Activated CD8-positive, alpha-beta T cell treated with anti-CD3 and anti-CD28 coated beads, Interleukin-2, amount 10 ng/mL, durations not matched to agents 7 days and 5 days (primary cell): ENCODE results near the gene CACNA2D3. TPM values are rescaled to one million over a fixed set of nuclear protein-coding genes. Genes with fewer than 3 reads are reported as not detected.

Source experiments
- ATAC-seq: fragments of 150-1000 bp; cut with Tn5 transposase; one replicate; pipeline ENCODE4 v1.10.0; 2021; ENCODE audit warnings: moderate library complexity
- CTCF ChIA-PET: fragments of 350-600 bp; sonication (Branson Sonifier 250); formaldehyde crosslinking; loops from one replicate; lab custom pipeline; 2021; ENCODE audit warnings: antibody characterized with exemption; lab: Charles Lee
- POLR2A ChIA-PET: fragments of 350-600 bp; sonication (Branson Sonifier 250); formaldehyde crosslinking; loops from one replicate; lab custom pipeline; 2021; ENCODE audit warnings: antibody characterized with exemption; lab: Charles Lee
- DNase-seq: peaks from one replicate; pipeline ENCODE4 v3.0.0-alpha.2; 2020
- H3K27ac Mint-ChIP-seq: one replicate; pipeline ENCODE4 v1.8.0; 2021; ENCODE audit warnings: mild to moderate bottlenecking, mixed read lengths
- H3K27me3 Mint-ChIP-seq: one replicate; pipeline ENCODE4 v1.8.0; 2021; ENCODE audit warnings: low read depth, mixed read lengths
- H3K36me3 Mint-ChIP-seq: one replicate; pipeline ENCODE4 v1.8.0; 2021; ENCODE audit warnings: low read depth, mixed read lengths
- H3K4me1 Mint-ChIP-seq: one replicate; pipeline ENCODE4 v1.8.0; 2021; ENCODE audit warnings: low read depth, mixed read lengths
- H3K4me3 Mint-ChIP-seq: one replicate; pipeline ENCODE4 v1.8.0; 2021; ENCODE audit warnings: mild to moderate bottlenecking, mixed read lengths
- H3K9me3 Mint-ChIP-seq: one replicate; pipeline ENCODE4 v1.8.0; 2022; ENCODE audit warnings: mixed read lengths; ENCODE audit not compliant: insufficient read depth
- total RNA-seq, 2 experiments: library from RNA; stranded (reverse); gene quantifications; one replicate each; pipeline ENCODE4 v1.2.3, GENCODE V29; 2021

The CACNA2D3 gene
- total RNA-seq, 2 experiments from 2014 or later: not detected

DNA sequence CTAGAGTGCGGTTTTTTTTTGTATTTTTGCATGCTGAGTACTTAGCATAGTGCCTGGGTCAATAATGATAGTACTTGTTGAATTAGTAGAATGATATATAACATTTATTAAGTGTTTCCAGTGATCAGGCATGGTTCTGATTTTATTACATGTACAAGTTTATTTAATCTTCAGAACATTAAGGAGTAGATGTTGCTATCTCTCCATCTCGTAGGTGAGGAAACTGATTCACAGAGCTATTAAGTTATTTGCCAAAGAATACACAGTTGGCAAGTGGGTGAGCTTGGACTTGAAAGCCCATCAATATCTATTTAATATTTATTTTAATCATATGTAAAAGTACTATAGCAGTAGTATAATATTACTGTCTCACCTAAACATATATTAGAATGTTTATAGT, 219.5 kb downstream of the CACNA2D3 start:
- Mint-ChIP-seq H3K4me1 (no peaks in the 10 kb centered on the region), H3K27me3 (peaks cover 4% of the 10 kb centered on the region), H3K27ac (no peak overlapping the region), H3K4me3 (no peak overlapping the region), H3K36me3 (no peaks in the 10 kb centered on the region), H3K9me3 (no peaks in the 10 kb centered on the region)
- ATAC-seq (no peak), DNase-seq (no peak)
- ChIA-PET POLR2A (no interaction called here), CTCF (no interaction called here)

- H3K27ac Mint-ChIP-seq: no peak overlapping the region
- H3K4me1 Mint-ChIP-seq: no peaks in the 10 kb centered on the region
- ATAC-seq (no peak), DNase-seq (no peak)
- no peaks in the 10 kb centered on the region for H3K36me3 Mint-ChIP-seq
- CTCF ChIA-PET: no interaction called here
- no peaks in the 10 kb centered on the region for H3K9me3 Mint-ChIP-seq
- peaks cover 4% of the 10 kb centered on the region for H3K27me3 Mint-ChIP-seq
- POLR2A ChIA-PET: no interaction called here
- no peak overlapping the region for H3K4me3 Mint-ChIP-seq
These were observed 220.3 kb downstream of the CACNA2D3 start for GRCh38 chr3:54342676-54343075.

DNA sequence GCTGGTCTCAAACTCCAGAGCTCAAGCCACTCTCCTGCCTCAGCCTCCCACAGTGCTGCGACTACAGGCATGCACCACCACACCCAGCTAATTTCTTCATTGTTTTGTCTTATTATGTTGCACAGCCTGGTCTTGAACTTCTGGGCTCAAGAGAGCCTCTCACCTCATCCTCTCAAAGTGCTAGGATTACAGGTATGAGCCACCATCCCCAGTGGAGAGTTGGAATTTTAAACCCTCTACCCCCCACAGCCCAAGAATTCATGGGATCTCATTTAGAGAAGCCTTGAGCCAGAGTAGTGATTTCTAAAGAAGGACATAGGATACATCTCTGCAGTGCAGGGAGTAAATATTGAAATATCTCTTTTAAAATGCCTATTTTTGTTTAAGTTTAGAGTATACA, 221.1 kb downstream of the CACNA2D3 start:
- no peak for DNase-seq
- no peaks in the 10 kb centered on the region for H3K36me3 Mint-ChIP-seq
- ATAC-seq: no peak
- no peak overlapping the region for H3K27ac Mint-ChIP-seq
- ChIA-PET CTCF (no interaction called here), POLR2A (no interaction called here)
- H3K4me3 Mint-ChIP-seq: no peak overlapping the region
- H3K4me1 Mint-ChIP-seq: no peaks in the 10 kb centered on the region
- peaks cover 4% of the 10 kb centered on the region for H3K27me3 Mint-ChIP-seq
- H3K9me3 Mint-ChIP-seq: no peaks in the 10 kb centered on the region

GRCh38 chr3:54344601-54345231, 222.4 kb downstream of the CACNA2D3 start:
- Mint-ChIP-seq H3K4me1 (no peaks in the 10 kb centered on the region), H3K27ac (no peak overlapping the region), H3K4me3 (no peak overlapping the region), H3K36me3 (no peaks in the 10 kb centered on the region), H3K9me3 (no peaks in the 10 kb centered on the region), H3K27me3 (peaks cover 4% of the 10 kb centered on the region)
- ATAC-seq (no peak), DNase-seq (no peak)
- ChIA-PET CTCF (no interaction called here), POLR2A (no interaction called here)

DNA sequence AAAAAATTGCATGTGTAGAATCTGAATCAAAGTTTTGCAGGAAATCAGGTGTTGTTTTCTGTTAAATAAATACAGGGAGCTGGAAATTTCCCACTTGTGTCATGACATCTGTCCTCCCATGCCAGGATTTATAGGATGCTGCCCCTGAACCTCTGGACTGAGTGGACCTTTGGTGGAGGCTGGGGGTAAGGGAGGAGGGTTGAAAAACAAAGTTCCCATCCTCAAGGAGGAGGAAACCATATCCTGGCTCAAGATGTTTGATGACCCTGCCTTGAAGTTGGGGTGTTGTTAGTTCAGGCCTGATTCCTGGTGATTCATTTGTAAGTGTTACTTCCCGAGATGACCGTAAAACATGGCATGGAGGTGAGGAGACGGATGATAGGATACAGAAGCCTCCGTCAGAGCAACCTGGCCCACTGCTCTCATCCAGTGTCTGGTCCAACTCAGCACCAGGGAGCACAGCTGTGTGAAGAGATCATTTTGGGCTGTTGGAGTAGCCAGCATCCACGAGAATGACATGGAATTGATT, 223.6 kb downstream of the CACNA2D3 start:
- Mint-ChIP-seq H3K36me3 (no peaks in the 10 kb centered on the region), H3K9me3 (no peaks in the 10 kb centered on the region), H3K27ac (no peak overlapping the region), H3K27me3 (peaks cover 4% of the 10 kb centered on the region), H3K4me1 (no peaks in the 10 kb centered on the region), H3K4me3 (no peak overlapping the region)
- CTCF ChIA-PET: no interaction called here
- DNase-seq (no peak), ATAC-seq (no peak)
- POLR2A ChIA-PET: no interaction called here

DNA sequence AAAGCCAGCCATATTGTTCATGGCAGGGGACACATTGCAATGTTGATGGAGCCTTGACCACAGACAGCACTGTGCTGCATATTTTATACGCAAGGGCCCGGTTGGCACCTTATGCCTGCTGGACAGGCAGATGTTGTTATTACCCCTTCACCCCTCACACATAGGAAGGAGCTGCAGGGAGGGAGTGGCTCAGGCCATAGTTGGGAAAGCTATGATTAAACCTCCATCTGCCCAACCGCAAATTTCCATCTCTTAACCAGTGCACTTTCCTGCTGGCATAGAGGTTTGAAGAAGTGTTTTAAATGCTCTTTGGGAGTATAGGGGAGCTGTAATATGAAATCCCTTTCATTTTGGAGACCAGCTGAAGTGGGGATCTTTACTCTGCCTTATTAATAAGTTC, 224.7 kb downstream of the CACNA2D3 start:
- no peaks in the 10 kb centered on the region for H3K4me1 Mint-ChIP-seq
- no peaks in the 10 kb centered on the region for H3K36me3 Mint-ChIP-seq
- no peak overlapping the region for H3K4me3 Mint-ChIP-seq
- no peak overlapping the region for H3K27ac Mint-ChIP-seq
- no peaks in the 10 kb centered on the region for H3K9me3 Mint-ChIP-seq
- ATAC-seq: no peak
- POLR2A ChIA-PET: no interaction called here
- peaks cover 4% of the 10 kb centered on the region for H3K27me3 Mint-ChIP-seq
- CTCF ChIA-PET: no interaction called here
- DNase-seq: no peak

GRCh38 chr3:54347933-54348332, 225.6 kb downstream of the CACNA2D3 start:
- POLR2A ChIA-PET: no interaction called here
- CTCF ChIA-PET: no interaction called here
- Mint-ChIP-seq H3K36me3 (no peaks in the 10 kb centered on the region), H3K4me3 (no peak overlapping the region), H3K9me3 (no peaks in the 10 kb centered on the region), H3K27me3 (no peaks in the 10 kb centered on the region), H3K4me1 (no peaks in the 10 kb centered on the region), H3K27ac (no peak overlapping the region)
- no peak for ATAC-seq
- DNase-seq: no peak

DNA sequence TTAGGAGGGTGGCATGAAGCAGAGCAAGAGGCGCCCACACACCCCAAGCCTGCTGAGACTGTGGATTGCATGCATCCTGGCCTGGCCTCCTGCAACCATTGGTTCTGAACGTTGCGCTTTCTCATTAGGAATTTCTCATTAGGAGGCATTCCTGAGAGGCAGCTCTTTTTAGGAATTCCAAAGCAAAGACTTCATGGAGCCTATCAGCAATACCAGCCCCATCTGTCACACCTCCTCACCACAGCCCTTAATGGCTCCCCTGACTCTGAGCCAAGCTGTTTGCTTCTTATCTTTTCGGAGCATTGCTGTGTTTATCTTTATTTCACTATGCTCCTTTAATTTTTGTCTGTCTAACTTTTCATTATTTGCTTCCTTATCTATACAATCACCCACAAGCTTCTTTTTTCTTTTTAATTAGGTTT, 226.9 kb downstream of the CACNA2D3 start:
- DNase-seq: no peak
- Mint-ChIP-seq H3K27ac (no peak overlapping the region), H3K36me3 (no peaks in the 10 kb centered on the region), H3K27me3 (no peaks in the 10 kb centered on the region), H3K9me3 (no peaks in the 10 kb centered on the region), H3K4me1 (no peaks in the 10 kb centered on the region), H3K4me3 (no peak overlapping the region)
- ATAC-seq: no peak
- CTCF ChIA-PET: no interaction called here
- POLR2A ChIA-PET: no interaction called here

GRCh38 chr3:54349691-54350090, 227.3 kb downstream of the CACNA2D3 start:
- ChIA-PET POLR2A (no interaction called here), CTCF (no interaction called here)
- Mint-ChIP-seq H3K4me1 (no peaks in the 10 kb centered on the region), H3K36me3 (no peaks in the 10 kb centered on the region), H3K9me3 (no peaks in the 10 kb centered on the region), H3K27ac (no peak overlapping the region), H3K4me3 (no peak overlapping the region), H3K27me3 (no peaks in the 10 kb centered on the region)
- ATAC-seq (no peak), DNase-seq (no peak)

GRCh38 chr3:54353546-54353945, 231.2 kb downstream of the CACNA2D3 start:
- no peak for ATAC-seq
- Mint-ChIP-seq H3K27me3 (no peaks in the 10 kb centered on the region), H3K4me3 (no peak overlapping the region), H3K27ac (no peak overlapping the region), H3K4me1 (no peaks in the 10 kb centered on the region), H3K36me3 (no peaks in the 10 kb centered on the region), H3K9me3 (no peaks in the 10 kb centered on the region)
- CTCF ChIA-PET: no interaction called here
- POLR2A ChIA-PET: no interaction called here
- DNase-seq: no peak

GRCh38 chr3:54353946-54354345, 231.6 kb downstream of the CACNA2D3 start:
- H3K27me3 Mint-ChIP-seq: no peaks in the 10 kb centered on the region
- DNase-seq: no peak
- H3K36me3 Mint-ChIP-seq: no peaks in the 10 kb centered on the region
- ChIA-PET CTCF (no interaction called here), POLR2A (no interaction called here)
- no peak overlapping the region for H3K27ac Mint-ChIP-seq
- no peak for ATAC-seq
- no peaks in the 10 kb centered on the region for H3K4me1 Mint-ChIP-seq
- no peak overlapping the region for H3K4me3 Mint-ChIP-seq
- H3K9me3 Mint-ChIP-seq: no peaks in the 10 kb centered on the region

- ChIA-PET POLR2A (no interaction called here), CTCF (no interaction called here)
- no peaks in the 10 kb centered on the region for H3K9me3 Mint-ChIP-seq
- no peaks in the 10 kb centered on the region for H3K4me1 Mint-ChIP-seq
- no peak overlapping the region for H3K27ac Mint-ChIP-seq
- no peaks in the 10 kb centered on the region for H3K36me3 Mint-ChIP-seq
- no peak overlapping the region for H3K4me3 Mint-ChIP-seq
- ATAC-seq (no peak), DNase-seq (no peak)
- no peaks in the 10 kb centered on the region for H3K27me3 Mint-ChIP-seq
These were observed 233.4 kb downstream of the CACNA2D3 start for GRCh38 chr3:54355800-54356199.
